H1 (cell line): ENCODE data around the gene ZNF726. TPM values are rescaled to one million over a fixed set of nuclear protein-coding genes. Genes with fewer than 3 reads are reported as not detected.

Experiments used
- CTCF ChIA-PET: fragments of 300-600 bp; sonication (Branson Sonifier 250); formaldehyde crosslinking; loops from one replicate; lab custom pipeline; 2021; ENCODE audit not compliant: partially characterized antibody; lab: Charles Lee
- POLR2A ChIA-PET: fragments of 300-600 bp; sonication (Branson Sonifier 250); formaldehyde crosslinking; loops from one replicate; lab custom pipeline; 2021; ENCODE audit warnings: inconsistent platforms; ENCODE audit not compliant: partially characterized antibody; lab: Charles Lee
- DNase-seq, 2 experiments: peaks; one replicate each; pipeline versions ENCODE4 v3.0.0 to v3.0.0-alpha.2; 2010 to 2022; ENCODE audit warnings: low spot score in 2 of 2, low read depth in 1 of 2, mixed read lengths in 1 of 2
- FAIRE-seq: peaks from 2 replicates; lab custom pipeline; 2011; peaks lifted over from hg19 to GRCh38; lab: Jason Lieb, UNC
- H2AFZ ChIP-seq: 2 replicates; pipeline ENCODE4 v1.8.1; 2012; ENCODE audit warnings: low read length, inconsistent platforms
- H2AK5ac ChIP-seq: 2 replicates; pipeline ENCODE4 v1.6.1; 2013; ENCODE audit warnings: low read depth, low read length
- H2BK120ac ChIP-seq: replicated peaks from 2 replicates; pipeline ENCODE3; 2013; ENCODE audit warnings: low read depth, low read length, inconsistent platforms
- H2BK12ac ChIP-seq: 2 replicates; pipeline ENCODE4 v1.6.1; 2013; ENCODE audit warnings: low read depth, low read length
- H2BK15ac ChIP-seq: 2 replicates; pipeline ENCODE4 v1.6.1; 2013; ENCODE audit warnings: low read length
- H2BK20ac ChIP-seq: 2 replicates; pipeline ENCODE4 v1.6.1; 2013; ENCODE audit warnings: low read length
- H2BK5ac ChIP-seq: 2 replicates; pipeline ENCODE4 v1.6.1; 2013; ENCODE audit warnings: low read depth, low read length
- H3K14ac ChIP-seq: 2 replicates; pipeline ENCODE4 v1.6.1; 2013; ENCODE audit warnings: inconsistent platforms; ENCODE audit not compliant: insufficient read length
- H3K18ac ChIP-seq: 2 replicates; pipeline ENCODE4 v1.6.1; 2013; ENCODE audit warnings: low read length; ENCODE audit errors: extremely low read depth
- H3K23ac ChIP-seq: 2 replicates; pipeline ENCODE4 v1.6.1; 2013; ENCODE audit warnings: inconsistent platforms; ENCODE audit not compliant: insufficient read length
- H3K23me2 ChIP-seq: 2 replicates; pipeline ENCODE4 v1.6.1; 2013; ENCODE audit warnings: low read depth, low read length
- H3K27ac ChIP-seq: 2 replicates; pipeline ENCODE4 v1.6.1; 2011; ENCODE audit warnings: low read depth, low read length, inconsistent platforms
- H3K27me3 ChIP-seq, 4 experiments: replicated peaks in 1 of 4; 1 replicate in 1 of 4; 2 replicates in 3 of 4; pipeline versions ENCODE4 v1.6.1 to v1.8.1; 2011 to 2013; ENCODE audit warnings: low read length in 3 of 4, mild to moderate bottlenecking in 3 of 4, inconsistent platforms in 2 of 4, mixed read lengths in 2 of 4, moderate library complexity in 1 of 4; ENCODE audit not compliant: control insufficient read depth in 3 of 4, insufficient read depth in 3 of 4; ENCODE audit errors: extremely low read depth in 1 of 4
- H3K36me3 ChIP-seq, 4 experiments: 2 replicates each; pipeline versions ENCODE4 v1.6.1 to v1.8.1; 2011 to 2013; ENCODE audit warnings: mild to moderate bottlenecking in 4 of 4, low read length in 3 of 4, moderate library complexity in 2 of 4, control low read depth in 1 of 4, inconsistent platforms in 1 of 4; ENCODE audit not compliant: insufficient read depth in 4 of 4, control insufficient read depth in 2 of 4
- H3K4ac ChIP-seq: replicated peaks from 2 replicates; pipeline ENCODE3; 2013; ENCODE audit warnings: low read length, low read depth, mixed read lengths, inconsistent platforms; ENCODE audit not compliant: insufficient read length
- H3K4me1 ChIP-seq, 4 experiments: replicated peaks in 1 of 4; 1 replicate in 1 of 4; 2 replicates in 3 of 4; pipeline versions ENCODE4 v1.6.1 to v1.8.1; 2011 to 2013; ENCODE audit warnings: low read length in 3 of 4, inconsistent platforms in 2 of 4, mixed read lengths in 1 of 4; ENCODE audit not compliant: insufficient read depth in 4 of 4, control insufficient read depth in 3 of 4
- H3K4me2 ChIP-seq, 2 experiments: 2 replicates each; pipeline versions ENCODE4 v1.6.1 to v1.8.1; 2011 to 2013; ENCODE audit warnings: low read depth in 2 of 2, low read length in 2 of 2, control low read depth in 1 of 2, inconsistent platforms in 1 of 2, mild to moderate bottlenecking in 1 of 2; ENCODE audit not compliant: insufficient read depth in 1 of 2
- H3K4me3 ChIP-seq, 4 experiments: fragments of 200-600, 300-600 bp in 1 of 4; sonication (generic), shearing (Covaris generic), sonication (Bioruptor Twin) in 1 of 4; 2 replicates each; pipeline versions ENCODE4 v1.5.1 to v1.8.1; 2011 to 2016; ENCODE audit warnings: low read length in 4 of 4, low read depth in 3 of 4, control low read depth in 2 of 4, inconsistent platforms in 2 of 4, mild to moderate bottlenecking in 2 of 4, mixed read lengths in 1 of 4, moderate library complexity in 1 of 4; ENCODE audit not compliant: insufficient read depth in 2 of 4; ENCODE audit errors: extremely low read depth in 1 of 4
- H3K56ac ChIP-seq: replicated peaks from 2 replicates; pipeline ENCODE3; 2013; ENCODE audit warnings: low read depth, mild to moderate bottlenecking, mixed read lengths, low read length, inconsistent platforms; ENCODE audit not compliant: insufficient read length
- H3K79me1 ChIP-seq: 2 replicates; pipeline ENCODE4 v1.6.1; 2013; ENCODE audit warnings: low read depth, low read length, control low read depth
- H3K79me2 ChIP-seq, 2 experiments: 2 replicates each; pipeline versions ENCODE4 v1.6.1 to v1.8.1; 2012 to 2013; ENCODE audit warnings: low read length in 2 of 2, mild to moderate bottlenecking in 2 of 2, inconsistent platforms in 1 of 2; ENCODE audit not compliant: insufficient read depth in 2 of 2, control insufficient read depth in 1 of 2
- H3K9ac ChIP-seq, 4 experiments: replicated peaks in 1 of 4; 1 replicate in 1 of 4; 2 replicates in 3 of 4; pipeline versions ENCODE4 v1.6.1 to v1.8.1; 2011 to 2013; ENCODE audit warnings: low read depth in 3 of 4, low read length in 3 of 4, control low read depth in 2 of 4, mild to moderate bottlenecking in 2 of 4, moderate library complexity in 2 of 4, inconsistent platforms in 1 of 4; ENCODE audit errors: extremely low read depth in 1 of 4
- H3K9me3 ChIP-seq, 2 experiments: 2 replicates each; pipeline versions ENCODE4 v1.6.1 to v1.8.1; 2012 to 2013; ENCODE audit warnings: mild to moderate bottlenecking in 2 of 2, moderate library complexity in 2 of 2, control low read depth in 1 of 2, inconsistent platforms in 1 of 2, low read depth in 1 of 2, low read length in 1 of 2, mixed read lengths in 1 of 2; ENCODE audit not compliant: insufficient read depth in 2 of 2
- H4K20me1 ChIP-seq, 2 experiments: replicated peaks in 1 of 2; 2 replicates each; pipeline versions ENCODE3 to v1.8.1; 2011 to 2013; ENCODE audit warnings: inconsistent platforms in 2 of 2, low read length in 2 of 2, mild to moderate bottlenecking in 1 of 2; ENCODE audit not compliant: insufficient read depth in 2 of 2, control insufficient read depth in 1 of 2
- H4K5ac ChIP-seq: 2 replicates; pipeline ENCODE4 v1.6.1; 2013; ENCODE audit warnings: low read length, low read depth, mixed read lengths, inconsistent platforms; ENCODE audit not compliant: insufficient read length
- H4K8ac ChIP-seq: 2 replicates; pipeline ENCODE4 v1.8.0; 2013; ENCODE audit warnings: mild to moderate bottlenecking, moderate library complexity, low read length, inconsistent platforms; ENCODE audit not compliant: insufficient read depth; ENCODE audit errors: extremely low read depth
- H4K91ac ChIP-seq: replicated peaks from 2 replicates; pipeline ENCODE3; 2013; ENCODE audit warnings: low read length, mixed read lengths, inconsistent platforms; ENCODE audit not compliant: insufficient read length
- ASH2L ChIP-seq: fragments of 200-600, 300-600 bp; sonication (generic); IDR thresholded peaks from one replicate; pipeline ENCODE4 v1.7.1; 2017; ENCODE audit warnings: low read length
- CBX5 ChIP-seq: fragments of 300-800, 300-1000 bp; sonication (generic); IDR thresholded peaks from 2 replicates; pipeline ENCODE4 v1.7.1; 2016; ENCODE audit warnings: antibody characterized with exemption, low read length, low read depth
- CEBPB ChIP-seq: IDR thresholded peaks from 2 replicates; pipeline ENCODE4 v1.6.1; 2012; ENCODE audit warnings: low read depth, low read length
- CHD1 ChIP-seq: IDR thresholded peaks from 2 replicates; pipeline ENCODE4 v1.6.1; 2012; ENCODE audit warnings: low read depth, low read length, improper control_type of control experiment
- CTCF ChIP-seq, 3 experiments: IDR thresholded peaks; 1 replicate in 2 of 3; 2 replicates in 1 of 3; pipeline versions ENCODE4 v1.5.1 to v1.6.1; 2011; ENCODE audit warnings: low read length in 3 of 3, mild to moderate bottlenecking in 3 of 3, inconsistent platforms in 2 of 3, low read depth in 1 of 3, moderate library complexity in 1 of 3; ENCODE audit not compliant: insufficient read depth in 1 of 3; ENCODE audit errors: control extremely low read depth in 1 of 3
- JUND ChIP-seq: IDR thresholded peaks from 2 replicates; pipeline ENCODE4 v1.6.1; 2011; ENCODE audit warnings: mild to moderate bottlenecking, improper control_type of control experiment, low read length
- KDM1A ChIP-seq: fragments of 200-600, 300-600 bp; sonication (generic); IDR thresholded peaks from 2 replicates; pipeline ENCODE4 v1.7.1; 2016; ENCODE audit warnings: mild to moderate bottlenecking, low read length, borderline replicate concordance
- NRF1 ChIP-seq: IDR thresholded peaks from 2 replicates; pipeline ENCODE4 v1.6.1; 2011; ENCODE audit warnings: mild to moderate bottlenecking, low read depth, low read length, improper control_type of control experiment
- PHF8 ChIP-seq: fragments of 200-600 bp; sonication (generic); conservative IDR thresholded peaks from 2 replicates; pipeline ENCODE4 v1.7.1; 2012; ENCODE audit warnings: low read depth, mild to moderate bottlenecking, inconsistent platforms, low read length, moderate library complexity
- RAD21 ChIP-seq, 2 experiments: IDR thresholded peaks in 1 of 2; conservative IDR thresholded peaks in 1 of 2; 2 replicates each; pipeline ENCODE4 v1.6.1; 2011; ENCODE audit warnings: low read depth in 2 of 2, low read length in 2 of 2, improper control_type of control experiment in 1 of 2, inconsistent platforms in 1 of 2, mild to moderate bottlenecking in 1 of 2, moderate library complexity in 1 of 2
- SP2 ChIP-seq: IDR thresholded peaks from 2 replicates; pipeline ENCODE4 v1.6.1; 2012; ENCODE audit warnings: mild to moderate bottlenecking, low read length, inconsistent platforms
- polyA plus RNA-seq, 7 experiments: library from polyadenylated mRNA; depleted of rRNA in 3 of 7; stranded (reverse) in 5 of 7; unstranded in 2 of 7; fragments of >200 nt in 5 of 7; fragments of 200-250 nt in 2 of 7; gene quantifications; 1 replicate in 5 of 7; 2 replicates in 1 of 7; 4 replicates in 1 of 7; pipeline versions ENCODE4 v1.2.1 to v1.2.3, GENCODE V29; 2011 to 2013; ENCODE audit warnings: missing spikeins in 2 of 7, mixed read lengths in 2 of 7
- total RNA-seq: library from RNA; stranded (reverse); fragmentation: NEBNext Ultra II Directional; extraction: Animal tissue kit (Norgen Biotek cat#: 25700); gene quantifications from 2 replicates; pipeline ENCODE4 v1.2.1, GENCODE V29; 2021
- TF ChIP-seq, protein P1 (sequence below): IDR thresholded peaks from 2 replicates; pipeline ENCODE4 v1.6.1; 2012; ENCODE audit warnings: inconsistent platforms

The ZNF726 gene
- total and polyA plus RNA-seq, 2 of the 8 experiments (the other 6 are each of a cell fraction or from before 2014, with no cell fraction given): not detected

DNA sequence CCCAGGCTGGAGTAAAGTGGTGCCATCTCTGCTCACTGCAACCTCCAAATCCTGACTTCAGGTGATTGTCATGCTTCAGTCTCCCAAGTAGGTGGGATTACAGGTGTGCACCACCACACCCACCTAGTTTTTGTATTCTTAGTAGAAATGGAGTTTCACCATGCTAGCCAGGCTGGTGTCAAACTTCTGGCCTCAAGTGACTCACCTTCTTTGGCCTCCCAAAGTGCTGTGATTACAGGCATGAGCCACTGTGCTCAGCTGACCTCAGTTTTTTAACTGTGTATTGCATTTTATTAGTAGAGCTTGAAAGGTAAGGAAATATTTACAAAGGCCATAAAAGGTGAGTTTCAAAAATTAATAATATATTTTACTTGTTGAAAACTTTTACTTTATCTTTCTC, 2.3 kb downstream of the ZNF726 start:
- Histone ChIP-seq H3K56ac (no peak overlapping the region), H3K4ac (no peak overlapping the region), H3K23ac (no peak overlapping the region), H3K4me2 (no peak overlapping the region), H2BK5ac (no peak overlapping the region), H2BK20ac (no peak overlapping the region), H2BK12ac (no peak overlapping the region), H4K20me1 (no peaks in the 10 kb centered on the region), H3K4me1 (no peaks in the 10 kb centered on the region), H4K5ac (no peak overlapping the region), H3K27ac (no peak overlapping the region), H3K4me3 (no peak overlapping the region), H4K8ac (no peak overlapping the region), H2BK15ac (no peak overlapping the region), H3K36me3 (no peaks in the 10 kb centered on the region), H2BK120ac (no peak overlapping the region), H3K79me1 (no peaks in the 10 kb centered on the region), H3K9ac (no peak overlapping the region), H2AK5ac (no peak overlapping the region), H2AFZ (no peak overlapping the region), H3K79me2 (no peaks in the 10 kb centered on the region), H3K23me2 (no peaks in the 10 kb centered on the region), H3K27me3 (no peaks in the 10 kb centered on the region), H3K18ac (no peak overlapping the region), H3K14ac (no peak overlapping the region), H3K9me3 (peaks cover 39 to 59% of the 10 kb centered on the region in 2 experiments), H4K91ac (no peak overlapping the region)
- CTCF ChIA-PET: no interaction called here
- no peak for FAIRE-seq
- POLR2A ChIA-PET: interaction anchor here (1.2 kb wide), 1 partner anchor 117 kb away, joined by 3 read pairs; no protein-coding TSS in a partner anchor
- DNase-seq: no peak
- TF ChIP-seq NRF1: no peak
- no peak for TF ChIP-seq CBX5
- TF ChIP-seq RAD21 (IDR thresholded peaks at IDR 0.05 in 1 of 2, conservative IDR thresholded peaks at IDR 0.05 in 1 of 2; ENCODE audit: low read depth in 2 of 2, low read length in 2 of 2): no peak
- no peak for TF ChIP-seq PHF8
- no peak for TF ChIP-seq CHD1
- TF ChIP-seq, protein P1, sequence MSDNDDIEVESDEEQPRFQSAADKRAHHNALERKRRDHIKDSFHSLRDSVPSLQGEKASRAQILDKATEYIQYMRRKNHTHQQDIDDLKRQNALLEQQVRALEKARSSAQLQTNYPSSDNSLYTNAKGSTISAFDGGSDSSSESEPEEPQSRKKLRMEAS: no peak
- TF ChIP-seq KDM1A: no peak
- no peak for TF ChIP-seq ASH2L
- no peak for TF ChIP-seq SP2
- TF ChIP-seq CTCF (IDR thresholded peaks at IDR 0.05; ENCODE audit: control extremely low read depth in 1 of 3, insufficient read depth in 1 of 3, low read depth in 1 of 3, low read length in 3 of 3): no peak
- no peak for TF ChIP-seq CEBPB
- no peak for TF ChIP-seq JUND
